ENCODE results near the gene TNRC6B.

DNA sequence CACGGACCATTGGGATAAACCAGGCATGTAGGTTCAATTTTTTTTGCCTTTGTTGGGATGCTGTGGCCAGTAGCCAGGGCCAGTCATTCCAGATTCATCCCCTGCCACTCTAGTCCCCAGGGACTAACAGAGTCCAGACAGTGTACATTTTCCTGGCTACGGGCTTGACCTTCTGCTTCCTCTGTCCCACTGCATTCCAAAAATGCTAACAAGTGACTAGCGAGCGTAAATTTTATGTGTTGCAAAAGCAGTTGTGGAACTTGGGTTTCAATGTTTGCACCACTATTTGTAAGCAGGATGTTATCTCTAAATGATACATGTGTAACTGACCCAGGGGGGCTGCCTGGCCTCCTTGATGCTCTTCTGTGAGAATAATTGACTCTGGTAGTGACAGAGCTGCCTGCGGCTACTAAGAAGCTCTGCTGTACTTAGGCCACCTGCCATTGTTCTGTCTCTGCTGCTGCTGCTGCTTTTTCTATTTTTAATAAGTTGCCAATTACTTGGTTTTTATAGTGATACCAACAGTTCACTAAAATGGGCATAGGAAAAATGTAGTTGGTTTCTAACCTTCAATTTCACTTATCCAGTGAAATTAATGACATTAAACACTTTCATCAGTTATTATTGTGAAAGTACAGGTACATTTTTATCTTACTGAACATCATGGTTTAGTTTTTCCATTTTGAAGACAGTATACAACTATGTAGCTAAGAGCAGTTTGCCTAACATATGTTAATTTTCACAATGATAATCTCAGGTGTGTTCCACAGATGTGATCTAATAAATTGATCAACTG lies 26.8 kb downstream of the TNRC6B start:
- TF ChIP-seq, protein P1, sequence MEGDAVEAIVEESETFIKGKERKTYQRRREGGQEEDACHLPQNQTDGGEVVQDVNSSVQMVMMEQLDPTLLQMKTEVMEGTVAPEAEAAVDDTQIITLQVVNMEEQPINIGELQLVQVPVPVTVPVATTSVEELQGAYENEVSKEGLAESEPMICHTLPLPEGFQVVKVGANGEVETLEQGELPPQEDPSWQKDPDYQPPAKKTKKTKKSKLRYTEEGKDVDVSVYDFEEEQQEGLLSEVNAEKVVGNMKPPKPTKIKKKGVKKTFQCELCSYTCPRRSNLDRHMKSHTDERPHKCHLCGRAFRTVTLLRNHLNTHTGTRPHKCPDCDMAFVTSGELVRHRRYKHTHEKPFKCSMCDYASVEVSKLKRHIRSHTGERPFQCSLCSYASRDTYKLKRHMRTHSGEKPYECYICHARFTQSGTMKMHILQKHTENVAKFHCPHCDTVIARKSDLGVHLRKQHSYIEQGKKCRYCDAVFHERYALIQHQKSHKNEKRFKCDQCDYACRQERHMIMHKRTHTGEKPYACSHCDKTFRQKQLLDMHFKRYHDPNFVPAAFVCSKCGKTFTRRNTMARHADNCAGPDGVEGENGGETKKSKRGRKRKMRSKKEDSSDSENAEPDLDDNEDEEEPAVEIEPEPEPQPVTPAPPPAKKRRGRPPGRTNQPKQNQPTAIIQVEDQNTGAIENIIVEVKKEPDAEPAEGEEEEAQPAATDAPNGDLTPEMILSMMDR (IDR thresholded peaks at IDR 0.05): no peak
- TF ChIP-seq POLR2A (IDR thresholded peaks at IDR 0.05): no peak

All from lower leg skin (tissue), 3 donors.